NCI-H146 treated with DMSO at 0.1 percent for 48 hours (cell line): ENCODE measurements around the gene CLK4.

Experiments
- DNase-seq: peaks from one replicate; lab custom pipeline; 2025; ENCODE audit not compliant: unreplicated experiment; lab: John Stamatoyannopoulos, UW

The CLK4 gene

GRCh38 chr5:178626484-178627258 lies at the start of gene CLK4:
Gene CLK4, minus strand, starts transcription at chr5:178627050. Its CDS starts 3,634 bp downstream, at chr5:178623416.
- DNase-seq: peak; percentile 45

DNA sequence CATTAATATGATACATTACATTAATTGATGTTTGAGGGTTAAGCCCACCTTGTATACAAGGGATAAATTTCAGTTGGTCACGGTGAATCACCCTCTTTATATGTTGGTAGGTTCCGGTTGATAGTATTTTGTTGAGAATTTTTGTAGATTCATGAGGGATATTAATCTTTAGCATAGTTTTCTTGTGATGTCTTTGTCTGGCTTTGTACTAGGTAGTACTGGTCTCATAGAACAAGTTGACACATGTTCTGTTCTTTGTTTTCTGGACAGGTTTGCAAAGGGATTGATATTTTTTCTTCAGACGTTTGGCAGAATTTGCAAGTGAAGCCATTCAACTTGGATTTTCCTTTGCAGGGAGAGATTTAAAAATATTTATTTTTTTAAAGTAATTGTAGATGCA lies 49.1 kb upstream of the CLK4 start:
- DNase-seq: no peak

- no peak for DNase-seq
Measured at GRCh38 chr5:178674334-178674733, 47.5 kb upstream of the CLK4 start.

- no peak for DNase-seq
Measured at GRCh38 chr5:178673801-178674295, 47.0 kb upstream of the CLK4 start.

GRCh38 chr5:178672630-178673029 lies 45.8 kb upstream of the CLK4 start:
- no peak for DNase-seq

DNA sequence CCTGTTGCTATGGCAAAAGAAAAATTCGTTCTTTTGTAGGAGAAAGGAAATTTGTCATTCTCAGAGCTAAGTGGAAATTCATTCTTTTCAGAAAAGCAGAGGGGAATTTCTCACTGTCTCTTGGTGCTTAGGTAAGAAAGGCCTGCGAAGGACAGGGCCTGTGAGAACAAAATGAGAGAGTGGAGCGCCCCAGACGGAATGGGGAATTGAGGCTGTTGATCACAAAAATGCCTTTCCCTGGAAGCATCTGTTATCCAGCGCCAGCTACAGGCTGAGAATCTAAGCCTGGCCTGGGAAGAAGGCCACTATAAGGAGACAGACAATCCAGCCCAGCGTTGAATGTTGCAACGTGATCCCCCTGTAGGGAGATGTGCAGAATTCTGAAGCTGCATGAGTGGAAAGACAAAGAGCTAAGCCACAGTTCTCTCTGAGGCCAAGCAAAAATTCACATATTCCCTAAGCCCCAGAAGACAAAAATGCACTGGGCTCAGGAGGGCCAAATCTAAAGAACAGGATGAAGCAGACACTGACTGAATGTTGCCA lies 44.8 kb upstream of the CLK4 start:
- DNase-seq: no peak

DNA sequence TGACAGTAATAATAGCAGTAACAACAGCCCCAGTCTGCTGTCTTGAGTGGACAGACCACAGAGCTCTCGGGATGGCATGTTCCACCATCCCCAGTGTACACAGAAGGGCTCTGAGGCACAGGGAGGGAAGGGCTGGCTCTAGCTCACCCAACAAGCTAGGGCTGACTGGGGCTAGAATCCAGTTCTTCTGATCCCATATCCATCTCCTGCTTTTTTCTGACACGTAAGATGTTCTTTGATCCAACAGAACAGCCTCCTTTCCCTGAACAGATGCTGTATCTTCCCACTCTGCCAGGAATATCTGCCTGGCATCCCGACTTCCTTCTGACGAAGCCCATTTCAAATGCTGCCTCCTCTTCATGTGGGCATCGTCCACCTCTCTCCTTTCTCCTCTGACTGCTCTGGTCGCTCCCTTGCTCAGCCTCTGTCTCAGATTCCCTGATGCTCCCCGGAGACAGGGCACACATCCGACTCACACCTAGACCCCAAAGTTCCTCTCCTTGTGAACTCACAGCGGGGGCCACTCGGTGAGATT lies 43.6 kb upstream of the CLK4 start:
- no peak for DNase-seq

DNA sequence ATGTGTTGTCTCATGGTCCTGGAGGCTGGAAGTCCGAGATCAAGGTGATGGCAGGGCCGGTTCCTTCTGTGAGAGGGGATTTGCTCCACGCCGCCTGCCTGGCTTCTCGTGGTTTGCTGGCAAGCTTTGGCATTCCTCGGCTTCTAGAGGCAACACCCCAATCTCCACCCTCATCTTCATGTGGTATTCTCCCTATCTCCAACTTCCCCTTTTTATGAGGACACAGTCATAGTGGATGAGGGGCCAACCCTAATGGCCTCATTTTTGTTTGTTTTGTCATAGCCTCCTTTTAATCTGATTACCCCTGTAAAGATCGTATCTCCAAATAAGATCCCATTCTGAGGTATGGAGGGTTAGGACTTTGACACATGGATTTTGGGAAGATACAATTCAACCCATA lies 41.7 kb upstream of the CLK4 start:
- no peak for DNase-seq

DNA sequence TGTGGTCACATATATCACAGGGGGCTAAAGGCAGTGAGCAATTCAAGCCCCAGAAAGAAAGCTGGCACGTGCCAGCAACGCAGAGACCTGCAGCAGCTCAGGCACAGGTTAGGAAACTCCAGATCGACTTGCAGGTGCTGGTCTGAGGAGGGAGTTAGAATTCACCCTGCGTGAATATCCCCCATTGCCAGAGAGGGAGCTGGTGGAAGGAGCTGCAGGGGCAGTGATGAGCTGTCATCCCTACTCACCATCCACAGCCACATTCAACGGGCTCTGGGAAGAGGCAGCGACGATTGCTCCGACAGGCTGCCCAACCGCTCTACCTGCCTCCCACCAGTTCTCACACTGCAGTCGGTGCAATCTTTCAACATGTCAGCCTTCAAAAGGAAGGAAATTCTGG lies 40.8 kb upstream of the CLK4 start:
- DNase-seq: no peak

GRCh38 chr5:178667101-178667500 lies 40.3 kb upstream of the CLK4 start:
- DNase-seq: no peak

DNA sequence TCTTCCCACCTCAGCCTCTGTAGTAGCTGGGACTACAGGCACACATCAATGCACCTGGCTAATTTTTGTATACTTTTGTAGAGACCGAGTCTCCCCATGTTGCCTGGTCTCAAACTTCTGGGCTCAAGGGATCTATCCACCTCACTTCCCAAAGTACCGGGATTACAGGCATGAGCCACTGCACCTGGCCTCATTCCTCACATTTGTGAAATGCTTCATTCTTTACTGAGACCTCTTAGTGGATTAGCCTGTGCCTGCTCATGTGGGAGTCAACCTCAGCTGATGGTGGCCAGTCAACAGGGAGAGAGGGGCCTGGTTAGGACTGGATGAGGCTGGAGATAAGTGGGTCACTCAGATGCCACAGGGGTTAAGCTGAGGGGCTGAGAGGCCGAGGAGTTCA lies 37.3 kb upstream of the CLK4 start:
- no peak for DNase-seq

DNA sequence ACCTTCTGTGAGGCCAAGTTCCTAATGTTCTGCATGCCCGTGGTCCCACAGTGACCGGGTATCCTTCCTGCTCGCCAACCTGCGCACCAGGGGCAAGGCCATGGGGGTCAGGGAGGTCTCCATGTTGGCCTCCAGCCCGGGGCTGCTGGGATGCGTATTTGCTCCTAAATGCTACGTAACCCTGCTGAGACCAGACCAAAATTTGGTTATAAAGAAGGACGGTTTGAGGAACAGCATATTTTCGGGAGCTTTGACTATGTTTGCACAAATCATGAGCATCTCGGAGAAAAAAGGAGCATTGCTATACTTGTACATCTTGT lies 35.7 kb upstream of the CLK4 start:
- DNase-seq: no peak

DNA sequence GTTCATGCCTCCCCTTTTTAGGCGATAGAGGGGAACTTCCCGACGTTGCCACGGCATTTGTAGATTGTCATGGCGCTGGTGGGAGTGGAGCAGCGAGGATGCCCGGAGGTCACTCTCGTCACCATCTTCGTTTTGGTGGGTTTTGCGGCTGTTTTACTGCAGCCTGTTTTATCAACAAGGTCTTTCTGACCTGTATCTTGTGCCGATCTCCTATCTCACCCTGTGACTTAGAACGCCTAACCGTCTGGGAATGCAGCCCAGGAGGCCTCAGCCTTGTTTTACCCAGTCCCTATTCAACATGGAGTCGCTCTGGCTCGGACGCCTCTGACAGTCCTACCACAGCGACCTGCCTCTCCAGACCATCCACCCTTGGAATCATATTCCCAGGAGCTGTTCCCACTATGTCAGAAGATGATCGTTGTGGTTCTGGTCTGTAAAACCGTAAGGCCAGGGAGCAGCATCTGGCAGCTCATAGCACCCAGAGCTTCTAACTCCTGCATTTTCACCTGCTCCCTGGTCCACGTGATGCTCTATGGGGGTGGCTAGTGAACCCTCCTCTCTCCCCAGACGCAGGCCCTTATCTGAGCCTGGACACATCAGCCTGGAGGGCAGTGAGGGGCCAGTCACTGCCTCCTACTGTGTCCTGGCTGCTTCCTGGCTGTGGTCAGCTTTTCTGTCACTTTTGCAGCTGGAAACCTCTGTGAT lies 35.1 kb upstream of the CLK4 start:
- no peak for DNase-seq

DNA sequence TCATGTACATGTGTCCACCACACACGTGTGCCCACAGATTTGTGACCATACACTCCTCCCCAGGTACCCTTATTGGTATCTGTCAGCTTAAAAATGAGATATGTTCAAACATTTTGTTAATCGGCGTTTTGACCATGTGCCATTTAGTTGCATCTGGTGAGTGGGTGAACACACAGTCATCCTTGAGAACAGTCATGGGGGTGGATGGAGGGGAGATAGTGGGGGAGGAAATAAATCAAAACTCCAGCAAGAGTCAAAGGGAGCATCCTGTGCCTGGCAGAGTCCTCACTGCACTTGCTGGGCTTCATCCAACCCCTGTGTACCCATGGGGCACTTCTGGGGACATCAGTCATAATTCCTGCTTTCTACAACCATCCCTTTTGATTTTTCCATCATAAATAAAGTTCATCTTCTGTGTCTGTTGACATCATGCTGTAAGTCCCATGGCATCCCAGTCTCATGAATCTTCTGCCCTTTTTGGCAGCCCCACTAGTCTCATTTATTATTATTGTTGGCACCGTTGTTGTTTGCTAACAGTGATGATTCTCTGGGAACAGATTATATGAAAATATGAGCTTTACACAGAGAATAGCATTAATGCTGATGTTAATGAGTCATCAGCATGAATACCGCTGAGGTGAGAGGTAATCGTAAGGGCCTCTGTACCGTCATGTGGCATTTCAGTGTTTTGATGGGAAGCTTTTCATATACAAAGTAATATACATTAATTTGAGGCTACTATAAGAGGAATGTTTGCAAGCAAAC lies 24.4 kb upstream of the CLK4 start:
- no peak for DNase-seq

DNA sequence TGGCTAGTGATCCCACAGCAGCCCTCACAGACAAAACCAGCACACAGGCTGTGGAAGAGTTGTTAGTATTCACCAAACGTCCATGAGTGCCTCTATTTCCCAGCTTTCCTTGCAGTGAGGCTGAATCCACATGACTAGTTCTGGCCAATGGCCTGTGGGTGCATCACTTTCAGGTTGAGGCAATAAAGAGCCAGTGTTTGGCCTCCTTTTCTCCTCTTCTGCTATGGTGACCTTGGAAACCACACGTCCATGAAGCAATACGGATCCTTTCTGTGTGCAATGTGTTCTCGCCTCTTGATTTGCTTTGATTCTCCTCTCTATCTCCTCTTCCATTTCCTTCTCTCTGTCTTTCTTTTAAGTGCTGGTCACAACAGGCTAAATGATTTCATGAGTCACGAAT lies 23.4 kb upstream of the CLK4 start:
- DNase-seq: no peak

DNA sequence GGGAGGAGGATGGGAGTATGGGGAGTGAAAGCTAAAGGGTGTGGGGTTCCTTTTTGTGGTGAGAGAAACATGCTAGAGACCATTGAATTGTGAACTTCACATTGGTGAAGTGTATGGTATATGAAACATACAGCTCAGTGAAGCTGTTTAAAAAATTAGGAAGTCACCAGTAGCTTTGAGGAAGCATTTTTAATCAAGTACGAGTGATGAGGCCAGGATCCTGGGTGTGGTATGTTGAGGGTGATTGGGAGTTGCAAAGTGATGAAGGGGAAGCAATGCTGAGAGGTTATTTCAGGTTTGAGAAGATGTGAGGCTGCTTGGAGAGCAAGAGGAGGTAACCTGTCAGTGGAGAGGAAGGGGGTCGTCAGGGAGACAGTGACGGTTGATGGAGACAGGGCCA lies 22.7 kb upstream of the CLK4 start:
- no peak for DNase-seq

- no peak for DNase-seq
Measured at GRCh38 chr5:178644826-178645545, 18.1 kb upstream of the CLK4 start.

DNA sequence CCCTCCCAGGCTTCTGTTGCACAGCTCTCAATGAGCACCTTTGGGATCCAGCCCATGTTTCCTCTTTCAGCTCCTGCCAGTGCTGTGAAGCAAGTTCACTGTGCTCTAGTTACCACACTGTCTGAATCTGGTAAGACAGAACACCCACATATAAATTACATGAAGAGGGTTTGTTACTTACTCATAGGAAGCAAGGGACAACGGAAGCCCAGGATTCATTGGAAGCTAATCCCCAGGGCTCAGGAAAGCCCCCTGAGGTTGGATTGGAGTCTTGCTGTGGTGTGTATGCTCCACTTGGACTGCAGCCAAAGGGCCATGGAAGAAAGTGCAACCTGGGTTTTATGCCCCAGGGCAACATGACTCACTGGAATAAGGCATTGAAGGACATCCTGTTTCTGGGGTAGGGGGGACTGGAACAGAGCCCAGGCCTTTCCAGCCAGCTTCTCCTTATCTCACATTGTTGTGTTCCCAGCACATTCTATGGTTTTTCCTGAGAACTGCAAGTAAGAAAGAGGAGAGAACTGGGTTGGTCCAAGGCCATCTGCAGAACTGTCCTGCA lies 15.6 kb upstream of the CLK4 start:
- no peak for DNase-seq

GRCh38 chr5:178641711-178642110 lies 14.9 kb upstream of the CLK4 start:
- no peak for DNase-seq

- no peak for DNase-seq
Measured at GRCh38 chr5:178640331-178641045, 13.6 kb upstream of the CLK4 start.
